ENCODE measurements around the gene CDKAL1.

GRCh38 chr6:20566109-20566508, 31.9 kb downstream of the CDKAL1 start:
- no peak for TF ChIP-seq POLR2A (IDR thresholded peaks at IDR 0.05; ENCODE audit: low read depth, low read length)
- TF ChIP-seq PAX5 (IDR thresholded peaks at IDR 0.05; ENCODE audit: insufficient read depth, low read length, severe bottlenecking) = no peak
- no peak for TF ChIP-seq POLR2AphosphoS5 (IDR thresholded peaks at IDR 0.05; ENCODE audit: low read depth, low read length)
